ENCODE results near the gene NKAIN1.
"Not testable (repeated sequence)": the region's sequence is repeated elsewhere in the genome, so short reads cannot be mapped to it uniquely, and the experiment has no call there.

GRCh38 chr1:31176291-31176690 lies 63.4 kb downstream of the NKAIN1 start:
- TF ChIP-seq CTCF (IDR thresholded peaks at IDR 0.05 in 2 of 3, conservative IDR thresholded peaks at IDR 0.05 in 1 of 3; ENCODE audit: borderline replicate concordance in 1 of 3, insufficient read depth in 1 of 3, low read depth in 2 of 3, low read length in 2 of 3); CEBPB (IDR thresholded peaks at IDR 0.05; ENCODE audit: low read depth); POLR2A (IDR thresholded peaks at IDR 0.05; ENCODE audit: borderline replicate concordance, extremely low read depth, insufficient read depth, insufficient read length); YY1 (IDR thresholded peaks at IDR 0.05; ENCODE audit: extremely low read depth, insufficient replicate concordance, low read depth, low read length); TCF7L2 (IDR thresholded peaks at IDR 0.05; ENCODE audit: borderline replicate concordance, extremely low read depth, insufficient read depth, insufficient read length); SP1 (IDR thresholded peaks at IDR 0.05; ENCODE audit: low read depth); RAD21 (IDR thresholded peaks at IDR 0.05; ENCODE audit: low read depth); EGR1 (IDR thresholded peaks at IDR 0.05; ENCODE audit: low read depth): not testable (repeated sequence)
